ENCODE results near the gene SHKBP1.
A peak's percentile ranks its signal among the peaks of the same experiment; 100 is the strongest.

SHKBP1 gene

GRCh38 chr19:40601134-40601974 lies 24.7 kb downstream of the SHKBP1 start, which contains the start of gene LTBP4 (continued):
- no peak for TF ChIP-seq TSHZ1 (tag by site-specific recombination; IDR thresholded peaks at IDR 0.05; ENCODE audit: borderline replicate concordance)
- TF ChIP-seq ZNF510 (tag by site-specific recombination; IDR thresholded peaks at IDR 0.05; ENCODE audit: insufficient replicate concordance): no peak
- TF ChIP-seq ZNF175 (tag by site-specific recombination; IDR thresholded peaks at IDR 0.05): no peak
- no peak for TF ChIP-seq OSR2 (tag by site-specific recombination; IDR thresholded peaks at IDR 0.05)
- no peak; the same call in 1 of the 2 replicates for TF ChIP-seq ZNF785 (tag by site-specific recombination; IDR thresholded peaks at IDR 0.05)
- TF ChIP-seq ZNF398 (tag by site-specific recombination; IDR thresholded peaks at IDR 0.05): peak; percentile 96
- TF ChIP-seq ZNF10 (tag by site-specific recombination; IDR thresholded peaks at IDR 0.05): no peak
- TF ChIP-seq ATF2 (tag by site-specific recombination; IDR thresholded peaks at IDR 0.05; ENCODE audit: low read depth): no peak
- no peak for TF ChIP-seq ZNF138 (tag by site-specific recombination; IDR thresholded peaks at IDR 0.05; ENCODE audit: borderline replicate concordance)
- no peak for TF ChIP-seq TRIM28 (IDR thresholded peaks at IDR 0.05; ENCODE audit: borderline replicate concordance, low read length)
- TF ChIP-seq ZNF394 (tag by site-specific recombination; IDR thresholded peaks at IDR 0.05; ENCODE audit: borderline replicate concordance): no peak
- no peak for TF ChIP-seq ZNF354C (tag by site-specific recombination; IDR thresholded peaks at IDR 0.05; ENCODE audit: borderline replicate concordance, low read depth)
- no peak for TF ChIP-seq ZNF350 (tag by site-specific recombination; IDR thresholded peaks at IDR 0.05)
- TF ChIP-seq EGR2 (tag by site-specific recombination; IDR thresholded peaks at IDR 0.05; ENCODE audit: low read depth): peak; percentile 36
- TF ChIP-seq ZNF555 (tag by site-specific recombination; conservative IDR thresholded peaks at IDR 0.05): no peak
- TF ChIP-seq ZNF514 (tag by site-specific recombination; IDR thresholded peaks at IDR 0.05): no peak
- TF ChIP-seq FEZF1 (tag by site-specific recombination; IDR thresholded peaks at IDR 0.05): no peak
- TF ChIP-seq ZNF692 (tag by site-specific recombination; IDR thresholded peaks at IDR 0.05): 0 out of 2 replicates have a peak, but pooled peaks have one; percentile 4
- no peak for TF ChIP-seq ZNF518A (tag by site-specific recombination; conservative IDR thresholded peaks at IDR 0.05; ENCODE audit: low read depth)
- no peak for TF ChIP-seq ZNF544 (tag by site-specific recombination; IDR thresholded peaks at IDR 0.05)
- no peak for TF ChIP-seq OVOL3 (tag by site-specific recombination; IDR thresholded peaks at IDR 0.05)
- TF ChIP-seq ZNF2 (tag by site-specific recombination; IDR thresholded peaks at IDR 0.05): no peak
- TF ChIP-seq AEBP2 (tag by site-specific recombination; IDR thresholded peaks at IDR 0.05; ENCODE audit: borderline replicate concordance): no peak
